HepG2 (cell line): ENCODE measurements around the gene GRK6. TPM values are rescaled to one million over a fixed set of nuclear protein-coding genes. Genes with fewer than 3 reads are reported as not detected.
A peak's percentile ranks its signal among the peaks of the same experiment; 100 is the strongest.

Experiments used
- ATF7 ChIP-seq, 2 experiments: fragments of 450-650 bp in 1 of 2; sonication (generic) in 1 of 2; formaldehyde crosslinking in 1 of 2; IDR thresholded peaks; 2 replicates each; pipeline versions ENCODE4 v1.4.0 to v1.6.1; 2016 to 2020; ENCODE audit warnings: antibody characterized with exemption in 1 of 2, mild to moderate bottlenecking in 1 of 2, missing genetic modification reagents in 1 of 2
- BORCS8-MEF2B ChIP-seq: sonication (generic); formaldehyde crosslinking; IDR thresholded peaks from 2 replicates; pipeline ENCODE4 v1.8.0; 2022; ENCODE audit warnings: mild to moderate bottlenecking, missing genetic modification reagents
- CEBPG ChIP-seq: IDR thresholded peaks from 2 replicates; pipeline ENCODE4 v1.6.1; 2016
- CREM ChIP-seq, 2 experiments: sonication (generic) in 1 of 2; formaldehyde crosslinking in 1 of 2; IDR thresholded peaks; 2 replicates each; pipeline versions ENCODE4 v1.4.0 to v1.6.1; 2016 to 2020; ENCODE audit warnings: antibody characterized with exemption in 1 of 2, mild to moderate bottlenecking in 1 of 2, missing genetic modification reagents in 1 of 2
- FOXM1 ChIP-seq: sonication (generic); formaldehyde crosslinking; IDR thresholded peaks from 2 replicates; pipeline ENCODE4 v1.5.0; 2020; ENCODE audit warnings: missing genetic modification reagents
- MED8 ChIP-seq: sonication (generic); formaldehyde crosslinking; IDR thresholded peaks from 2 replicates; pipeline ENCODE4 v1.8.1; 2023; ENCODE audit warnings: mild to moderate bottlenecking, missing genetic modification reagents; ENCODE audit not compliant: insufficient replicate concordance
- MYC ChIP-seq: sonication (generic); formaldehyde crosslinking; IDR thresholded peaks from 2 replicates; pipeline ENCODE4 v1.9.0; 2021; ENCODE audit warnings: missing genetic modification reagents, borderline replicate concordance
- PCBP2 ChIP-seq: fragments of 200-400 bp; formaldehyde crosslinking; optimal IDR thresholded peaks from 2 replicates; pipeline ENCODE3; 2018; ENCODE audit warnings: low read length, low read depth; ENCODE audit not compliant: poor library complexity, severe bottlenecking
- SOX5 ChIP-seq: IDR thresholded peaks from 2 replicates; pipeline ENCODE4 v1.6.1; 2016; ENCODE audit warnings: borderline replicate concordance
- SP4 ChIP-seq: sonication (generic); formaldehyde crosslinking; IDR thresholded peaks from 2 replicates; pipeline ENCODE4 v1.8.1; 2023; ENCODE audit warnings: mild to moderate bottlenecking, missing genetic modification reagents
- SRF ChIP-seq: IDR thresholded peaks from 2 replicates; pipeline ENCODE4 v1.6.1; 2011; ENCODE audit warnings: mild to moderate bottlenecking, low read depth, low read length, moderate library complexity
- STAG1 ChIP-seq: sonication (generic); formaldehyde crosslinking; IDR thresholded peaks from 2 replicates; pipeline ENCODE4 v1.4.0; 2020; ENCODE audit warnings: missing genetic modification reagents
- ZNF367 ChIP-seq: sonication (generic); formaldehyde crosslinking; IDR thresholded peaks from 2 replicates; pipeline ENCODE4 v1.4.0; 2020; ENCODE audit warnings: missing genetic modification reagents, borderline replicate concordance
- ZNF557 ChIP-seq: sonication (generic); formaldehyde crosslinking; IDR thresholded peaks from 2 replicates; pipeline ENCODE4 v1.4.0; 2020; ENCODE audit warnings: missing genetic modification reagents
- polyA plus RNA-seq, 8 experiments: library from polyadenylated mRNA; depleted of rRNA in 3 of 8; stranded (reverse) in 7 of 8; unstranded in 1 of 8; fragments of >200 nt; fragmentation: Illumina TruSeq in 4 of 8; extraction: Trizol in 4 of 8; gene quantifications; 2 replicates each; pipeline versions ENCODE4 v1.2.1 to v1.2.3, GENCODE V29; 2011 to 2016; ENCODE audit warnings: low read depth in 4 of 8, missing spikeins in 1 of 8, mixed read lengths in 1 of 8; ENCODE audit not compliant: insufficient read depth in 1 of 8
- total RNA-seq, 5 experiments: library from RNA; depleted of rRNA; stranded (reverse); fragments of >200 nt; fragmentation: Illumina TruSeq; extraction: Trizol; gene quantifications; 2 replicates each; pipeline ENCODE4 v1.2.3, GENCODE V29; 2016; ENCODE audit warnings: low read depth in 1 of 5
- TF ChIP-seq, protein P1 (sequence below): sonication (generic); formaldehyde crosslinking; IDR thresholded peaks from 2 replicates; pipeline ENCODE4 v1.9.0; 2022; ENCODE audit warnings: missing genetic modification reagents, mild to moderate bottlenecking, borderline replicate concordance
- TF ChIP-seq, protein P2 (sequence below): sonication (generic); formaldehyde crosslinking; IDR thresholded peaks from 2 replicates; pipeline ENCODE4 v1.4.0; 2020; ENCODE audit warnings: missing genetic modification reagents
- TF ChIP-seq, protein P3 (sequence below): IDR thresholded peaks from 2 replicates; pipeline ENCODE4 v1.4.0; 2020; ENCODE audit warnings: mild to moderate bottlenecking, missing genetic modification reagents
- TF ChIP-seq, protein P4 (sequence below): sonication (generic); formaldehyde crosslinking; IDR thresholded peaks from 2 replicates; pipeline ENCODE4 v1.4.0; 2020; ENCODE audit warnings: missing genetic modification reagents
- TF ChIP-seq, protein P5 (sequence below): sonication (generic); formaldehyde crosslinking; conservative IDR thresholded peaks from 2 replicates; pipeline ENCODE4 v1.4.0; 2020; ENCODE audit warnings: missing genetic modification reagents

GRK6 gene
- total and polyA plus RNA-seq, 2 of the 13 experiments (the other 11 are each of a cell fraction or from before 2014, with no cell fraction given) = 13.2 to 19.9 TPM

DNA sequence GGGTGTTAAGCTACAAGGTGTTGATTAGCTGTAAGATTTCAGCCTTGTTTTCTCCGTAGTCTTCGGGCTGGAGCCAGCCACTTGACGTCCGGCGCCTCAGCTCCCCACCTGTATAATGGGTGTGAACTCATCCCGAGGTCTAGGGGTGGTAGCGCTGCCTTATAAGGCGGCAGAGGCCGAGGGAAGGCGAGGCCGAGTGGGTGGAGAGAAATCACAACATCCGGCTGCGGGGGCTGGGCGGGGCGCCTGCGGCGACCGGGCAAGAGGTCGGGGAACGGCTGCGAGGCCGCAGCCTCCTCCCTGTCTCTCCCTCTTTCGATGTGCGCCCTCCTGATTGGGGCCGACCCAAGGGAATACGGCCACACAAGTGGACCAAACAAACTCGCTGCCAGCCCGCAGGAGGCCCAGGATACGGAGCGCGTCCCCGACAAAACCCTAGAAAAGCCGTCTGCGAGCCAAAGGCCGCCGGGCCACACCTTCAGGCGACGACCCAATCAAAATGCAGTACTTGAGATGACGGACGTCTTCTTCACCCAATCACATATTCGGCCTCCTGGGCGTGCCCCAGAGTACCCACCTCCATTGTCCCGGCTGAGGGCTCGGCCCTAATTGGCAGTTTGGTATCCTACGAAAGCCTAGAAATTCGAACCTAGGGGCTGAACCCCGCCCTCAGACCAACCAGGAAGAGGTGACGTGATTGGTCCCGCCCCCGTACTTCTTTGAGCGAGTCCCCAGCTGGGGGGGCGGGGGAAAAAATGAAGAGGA, 493 bp upstream of the GRK6 start (continued):
- TF ChIP-seq, protein P1, sequence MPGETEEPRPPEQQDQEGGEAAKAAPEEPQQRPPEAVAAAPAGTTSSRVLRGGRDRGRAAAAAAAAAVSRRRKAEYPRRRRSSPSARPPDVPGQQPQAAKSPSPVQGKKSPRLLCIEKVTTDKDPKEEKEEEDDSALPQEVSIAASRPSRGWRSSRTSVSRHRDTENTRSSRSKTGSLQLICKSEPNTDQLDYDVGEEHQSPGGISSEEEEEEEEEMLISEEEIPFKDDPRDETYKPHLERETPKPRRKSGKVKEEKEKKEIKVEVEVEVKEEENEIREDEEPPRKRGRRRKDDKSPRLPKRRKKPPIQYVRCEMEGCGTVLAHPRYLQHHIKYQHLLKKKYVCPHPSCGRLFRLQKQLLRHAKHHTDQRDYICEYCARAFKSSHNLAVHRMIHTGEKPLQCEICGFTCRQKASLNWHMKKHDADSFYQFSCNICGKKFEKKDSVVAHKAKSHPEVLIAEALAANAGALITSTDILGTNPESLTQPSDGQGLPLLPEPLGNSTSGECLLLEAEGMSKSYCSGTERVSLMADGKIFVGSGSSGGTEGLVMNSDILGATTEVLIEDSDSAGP (CRISPR knock-in tag) = peak; percentile 67; the same call in 1 of the 2 replicates
- 0 out of 2 replicates have a peak, but pooled peaks have one; percentile 8 for TF ChIP-seq STAG1
- peak; percentile 63; the same call in 1 of the 2 replicates for TF ChIP-seq ATF7 (IDR thresholded peaks at IDR 0.05)
- no peak for TF ChIP-seq ATF7 (CRISPR knock-in tag; IDR thresholded peaks at IDR 0.05)
- peak; percentile 27; the same call in 1 of the 2 replicates for TF ChIP-seq BORCS8-MEF2B (CRISPR knock-in tag)
- TF ChIP-seq ZNF367 (CRISPR knock-in tag) = no peak
- TF ChIP-seq PCBP2 = no peak
- TF ChIP-seq SRF = peak; percentile 96
- TF ChIP-seq ZNF557 (CRISPR knock-in tag) = peak; percentile 78; the same call in 1 of the 2 replicates
- no peak for TF ChIP-seq SOX5 (CRISPR knock-in tag)
- TF ChIP-seq, protein P2, sequence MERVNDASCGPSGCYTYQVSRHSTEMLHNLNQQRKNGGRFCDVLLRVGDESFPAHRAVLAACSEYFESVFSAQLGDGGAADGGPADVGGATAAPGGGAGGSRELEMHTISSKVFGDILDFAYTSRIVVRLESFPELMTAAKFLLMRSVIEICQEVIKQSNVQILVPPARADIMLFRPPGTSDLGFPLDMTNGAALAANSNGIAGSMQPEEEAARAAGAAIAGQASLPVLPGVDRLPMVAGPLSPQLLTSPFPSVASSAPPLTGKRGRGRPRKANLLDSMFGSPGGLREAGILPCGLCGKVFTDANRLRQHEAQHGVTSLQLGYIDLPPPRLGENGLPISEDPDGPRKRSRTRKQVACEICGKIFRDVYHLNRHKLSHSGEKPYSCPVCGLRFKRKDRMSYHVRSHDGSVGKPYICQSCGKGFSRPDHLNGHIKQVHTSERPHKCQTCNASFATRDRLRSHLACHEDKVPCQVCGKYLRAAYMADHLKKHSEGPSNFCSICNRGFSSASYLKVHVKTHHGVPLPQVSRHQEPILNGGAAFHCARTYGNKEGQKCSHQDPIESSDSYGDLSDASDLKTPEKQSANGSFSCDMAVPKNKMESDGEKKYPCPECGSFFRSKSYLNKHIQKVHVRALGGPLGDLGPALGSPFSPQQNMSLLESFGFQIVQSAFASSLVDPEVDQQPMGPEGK = peak; percentile 62
- no peak for TF ChIP-seq MED8 (CRISPR knock-in tag)
- TF ChIP-seq, protein P3, sequence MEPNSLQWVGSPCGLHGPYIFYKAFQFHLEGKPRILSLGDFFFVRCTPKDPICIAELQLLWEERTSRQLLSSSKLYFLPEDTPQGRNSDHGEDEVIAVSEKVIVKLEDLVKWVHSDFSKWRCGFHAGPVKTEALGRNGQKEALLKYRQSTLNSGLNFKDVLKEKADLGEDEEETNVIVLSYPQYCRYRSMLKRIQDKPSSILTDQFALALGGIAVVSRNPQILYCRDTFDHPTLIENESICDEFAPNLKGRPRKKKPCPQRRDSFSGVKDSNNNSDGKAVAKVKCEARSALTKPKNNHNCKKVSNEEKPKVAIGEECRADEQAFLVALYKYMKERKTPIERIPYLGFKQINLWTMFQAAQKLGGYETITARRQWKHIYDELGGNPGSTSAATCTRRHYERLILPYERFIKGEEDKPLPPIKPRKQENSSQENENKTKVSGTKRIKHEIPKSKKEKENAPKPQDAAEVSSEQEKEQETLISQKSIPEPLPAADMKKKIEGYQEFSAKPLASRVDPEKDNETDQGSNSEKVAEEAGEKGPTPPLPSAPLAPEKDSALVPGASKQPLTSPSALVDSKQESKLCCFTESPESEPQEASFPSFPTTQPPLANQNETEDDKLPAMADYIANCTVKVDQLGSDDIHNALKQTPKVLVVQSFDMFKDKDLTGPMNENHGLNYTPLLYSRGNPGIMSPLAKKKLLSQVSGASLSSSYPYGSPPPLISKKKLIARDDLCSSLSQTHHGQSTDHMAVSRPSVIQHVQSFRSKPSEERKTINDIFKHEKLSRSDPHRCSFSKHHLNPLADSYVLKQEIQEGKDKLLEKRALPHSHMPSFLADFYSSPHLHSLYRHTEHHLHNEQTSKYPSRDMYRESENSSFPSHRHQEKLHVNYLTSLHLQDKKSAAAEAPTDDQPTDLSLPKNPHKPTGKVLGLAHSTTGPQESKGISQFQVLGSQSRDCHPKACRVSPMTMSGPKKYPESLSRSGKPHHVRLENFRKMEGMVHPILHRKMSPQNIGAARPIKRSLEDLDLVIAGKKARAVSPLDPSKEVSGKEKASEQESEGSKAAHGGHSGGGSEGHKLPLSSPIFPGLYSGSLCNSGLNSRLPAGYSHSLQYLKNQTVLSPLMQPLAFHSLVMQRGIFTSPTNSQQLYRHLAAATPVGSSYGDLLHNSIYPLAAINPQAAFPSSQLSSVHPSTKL (CRISPR knock-in tag) = peak; percentile 38; the same call in 1 of the 2 replicates
- peak; percentile 90 for TF ChIP-seq CREM (IDR thresholded peaks at IDR 0.05)
- TF ChIP-seq CREM (CRISPR knock-in tag; IDR thresholded peaks at IDR 0.05) = no peak
- TF ChIP-seq, protein P4, sequence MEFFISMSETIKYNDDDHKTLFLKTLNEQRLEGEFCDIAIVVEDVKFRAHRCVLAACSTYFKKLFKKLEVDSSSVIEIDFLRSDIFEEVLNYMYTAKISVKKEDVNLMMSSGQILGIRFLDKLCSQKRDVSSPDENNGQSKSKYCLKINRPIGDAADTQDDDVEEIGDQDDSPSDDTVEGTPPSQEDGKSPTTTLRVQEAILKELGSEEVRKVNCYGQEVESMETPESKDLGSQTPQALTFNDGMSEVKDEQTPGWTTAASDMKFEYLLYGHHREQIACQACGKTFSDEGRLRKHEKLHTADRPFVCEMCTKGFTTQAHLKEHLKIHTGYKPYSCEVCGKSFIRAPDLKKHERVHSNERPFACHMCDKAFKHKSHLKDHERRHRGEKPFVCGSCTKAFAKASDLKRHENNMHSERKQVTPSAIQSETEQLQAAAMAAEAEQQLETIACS = peak; percentile 85
- TF ChIP-seq, protein P5, sequence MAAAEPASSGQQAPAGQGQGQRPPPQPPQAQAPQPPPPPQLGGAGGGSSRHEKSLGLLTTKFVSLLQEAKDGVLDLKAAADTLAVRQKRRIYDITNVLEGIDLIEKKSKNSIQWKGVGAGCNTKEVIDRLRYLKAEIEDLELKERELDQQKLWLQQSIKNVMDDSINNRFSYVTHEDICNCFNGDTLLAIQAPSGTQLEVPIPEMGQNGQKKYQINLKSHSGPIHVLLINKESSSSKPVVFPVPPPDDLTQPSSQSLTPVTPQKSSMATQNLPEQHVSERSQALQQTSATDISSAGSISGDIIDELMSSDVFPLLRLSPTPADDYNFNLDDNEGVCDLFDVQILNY (CRISPR knock-in tag) = no peak
- no peak for TF ChIP-seq FOXM1 (CRISPR knock-in tag)
- TF ChIP-seq CEBPG (CRISPR knock-in tag) = 0 out of 2 replicates have a peak, but pooled peaks have one; percentile 8
- peak; percentile 82 for TF ChIP-seq SP4 (CRISPR knock-in tag)
- peak; percentile 63 for TF ChIP-seq MYC (CRISPR knock-in tag)
